ENCODE data around the gene TMBIM1. TPM values are rescaled to one million over a fixed set of nuclear protein-coding genes. Genes with fewer than 3 reads are reported as not detected.

Gene TMBIM1
- total RNA-seq, 1 experiment from 2014 or later: 23.5 TPM

DNA sequence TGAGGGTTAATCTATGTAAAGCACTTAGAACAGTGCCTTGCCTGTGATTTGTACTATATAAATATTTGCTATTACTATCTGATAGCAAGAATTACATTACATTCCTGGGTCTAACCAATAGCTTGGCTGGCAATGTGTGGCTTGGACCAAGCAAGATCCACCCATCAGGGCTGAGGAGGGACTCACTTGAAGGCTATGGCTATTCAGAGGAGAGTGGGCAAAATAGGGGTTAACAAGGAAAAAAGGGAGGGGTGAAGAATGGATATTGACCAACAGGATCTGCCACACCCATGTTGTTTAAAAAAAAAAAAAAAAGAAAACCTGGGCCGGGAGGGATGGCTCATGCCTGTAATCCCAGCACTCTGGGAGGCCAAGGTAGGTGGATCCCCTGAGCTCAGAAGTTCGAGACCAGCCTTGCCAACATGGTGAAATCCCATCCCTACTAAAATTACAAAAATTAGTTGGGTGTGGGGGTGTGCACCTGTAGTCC, 20.0 kb upstream of the TMBIM1 start:
- no peaks in the 10 kb centered on the region for H3K36me3 Mint-ChIP-seq
- H3K9me3 Mint-ChIP-seq: no peaks in the 10 kb centered on the region
- peaks cover 2% of the 10 kb centered on the region for H3K27me3 Mint-ChIP-seq (ENCODE audit: low read depth)
- POLR2A ChIA-PET: interaction anchor here (0.7 kb wide), 1 partner anchor 70 kb away, joined by 3 read pairs; the partner anchor contains the start of gene SLC11A1
- no peak overlapping the region for H3K4me3 Mint-ChIP-seq
- peaks cover 5% of the 10 kb centered on the region for H3K4me1 Mint-ChIP-seq
- ATAC-seq (no peak), DNase-seq (ENCODE audit: low spot score) (no peak)
- CTCF ChIA-PET: interaction anchor here (0.7 kb wide), 2 partner anchors 45 to 144 kb away, joined by 3 read pairs; no protein-coding TSS in a partner anchor
- no peak overlapping the region for H3K27ac Mint-ChIP-seq
- TF ChIP-seq JAZF1 (CRISPR knock-in tag; IDR thresholded peaks at IDR 0.05): no peak
- TF ChIP-seq, protein P1, sequence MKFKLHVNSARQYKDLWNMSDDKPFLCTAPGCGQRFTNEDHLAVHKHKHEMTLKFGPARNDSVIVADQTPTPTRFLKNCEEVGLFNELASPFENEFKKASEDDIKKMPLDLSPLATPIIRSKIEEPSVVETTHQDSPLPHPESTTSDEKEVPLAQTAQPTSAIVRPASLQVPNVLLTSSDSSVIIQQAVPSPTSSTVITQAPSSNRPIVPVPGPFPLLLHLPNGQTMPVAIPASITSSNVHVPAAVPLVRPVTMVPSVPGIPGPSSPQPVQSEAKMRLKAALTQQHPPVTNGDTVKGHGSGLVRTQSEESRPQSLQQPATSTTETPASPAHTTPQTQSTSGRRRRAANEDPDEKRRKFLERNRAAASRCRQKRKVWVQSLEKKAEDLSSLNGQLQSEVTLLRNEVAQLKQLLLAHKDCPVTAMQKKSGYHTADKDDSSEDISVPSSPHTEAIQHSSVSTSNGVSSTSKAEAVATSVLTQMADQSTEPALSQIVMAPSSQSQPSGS (CRISPR knock-in tag; IDR thresholded peaks at IDR 0.05; ENCODE audit: borderline replicate concordance, low read depth): no peak
- TF ChIP-seq CTCF (IDR thresholded peaks at IDR 0.05): no peak
- no peak for TF ChIP-seq RELA (CRISPR knock-in tag; IDR thresholded peaks at IDR 0.05; ENCODE audit: borderline replicate concordance)
- TF ChIP-seq, protein P2, sequence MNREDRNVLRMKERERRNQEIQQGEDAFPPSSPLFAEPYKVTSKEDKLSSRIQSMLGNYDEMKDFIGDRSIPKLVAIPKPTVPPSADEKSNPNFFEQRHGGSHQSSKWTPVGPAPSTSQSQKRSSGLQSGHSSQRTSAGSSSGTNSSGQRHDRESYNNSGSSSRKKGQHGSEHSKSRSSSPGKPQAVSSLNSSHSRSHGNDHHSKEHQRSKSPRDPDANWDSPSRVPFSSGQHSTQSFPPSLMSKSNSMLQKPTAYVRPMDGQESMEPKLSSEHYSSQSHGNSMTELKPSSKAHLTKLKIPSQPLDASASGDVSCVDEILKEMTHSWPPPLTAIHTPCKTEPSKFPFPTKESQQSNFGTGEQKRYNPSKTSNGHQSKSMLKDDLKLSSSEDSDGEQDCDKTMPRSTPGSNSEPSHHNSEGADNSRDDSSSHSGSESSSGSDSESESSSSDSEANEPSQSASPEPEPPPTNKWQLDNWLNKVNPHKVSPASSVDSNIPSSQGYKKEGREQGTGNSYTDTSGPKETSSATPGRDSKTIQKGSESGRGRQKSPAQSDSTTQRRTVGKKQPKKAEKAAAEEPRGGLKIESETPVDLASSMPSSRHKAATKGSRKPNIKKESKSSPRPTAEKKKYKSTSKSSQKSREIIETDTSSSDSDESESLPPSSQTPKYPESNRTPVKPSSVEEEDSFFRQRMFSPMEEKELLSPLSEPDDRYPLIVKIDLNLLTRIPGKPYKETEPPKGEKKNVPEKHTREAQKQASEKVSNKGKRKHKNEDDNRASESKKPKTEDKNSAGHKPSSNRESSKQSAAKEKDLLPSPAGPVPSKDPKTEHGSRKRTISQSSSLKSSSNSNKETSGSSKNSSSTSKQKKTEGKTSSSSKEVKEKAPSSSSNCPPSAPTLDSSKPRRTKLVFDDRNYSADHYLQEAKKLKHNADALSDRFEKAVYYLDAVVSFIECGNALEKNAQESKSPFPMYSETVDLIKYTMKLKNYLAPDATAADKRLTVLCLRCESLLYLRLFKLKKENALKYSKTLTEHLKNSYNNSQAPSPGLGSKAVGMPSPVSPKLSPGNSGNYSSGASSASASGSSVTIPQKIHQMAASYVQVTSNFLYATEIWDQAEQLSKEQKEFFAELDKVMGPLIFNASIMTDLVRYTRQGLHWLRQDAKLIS (CRISPR knock-in tag; IDR thresholded peaks at IDR 0.05; ENCODE audit: borderline replicate concordance): no peak
- no peak for TF ChIP-seq ATF6 (CRISPR knock-in tag; IDR thresholded peaks at IDR 0.05)
- no peak for TF ChIP-seq MAX (CRISPR knock-in tag; IDR thresholded peaks at IDR 0.05)
- TF ChIP-seq ZNF281 (CRISPR knock-in tag; IDR thresholded peaks at IDR 0.05): no peak
- TF ChIP-seq MXD4 (CRISPR knock-in tag; IDR thresholded peaks at IDR 0.05; ENCODE audit: borderline replicate concordance): no peak
- no peak for TF ChIP-seq CDX4 (CRISPR knock-in tag; IDR thresholded peaks at IDR 0.05; ENCODE audit: borderline replicate concordance)
- TF ChIP-seq, protein P3, sequence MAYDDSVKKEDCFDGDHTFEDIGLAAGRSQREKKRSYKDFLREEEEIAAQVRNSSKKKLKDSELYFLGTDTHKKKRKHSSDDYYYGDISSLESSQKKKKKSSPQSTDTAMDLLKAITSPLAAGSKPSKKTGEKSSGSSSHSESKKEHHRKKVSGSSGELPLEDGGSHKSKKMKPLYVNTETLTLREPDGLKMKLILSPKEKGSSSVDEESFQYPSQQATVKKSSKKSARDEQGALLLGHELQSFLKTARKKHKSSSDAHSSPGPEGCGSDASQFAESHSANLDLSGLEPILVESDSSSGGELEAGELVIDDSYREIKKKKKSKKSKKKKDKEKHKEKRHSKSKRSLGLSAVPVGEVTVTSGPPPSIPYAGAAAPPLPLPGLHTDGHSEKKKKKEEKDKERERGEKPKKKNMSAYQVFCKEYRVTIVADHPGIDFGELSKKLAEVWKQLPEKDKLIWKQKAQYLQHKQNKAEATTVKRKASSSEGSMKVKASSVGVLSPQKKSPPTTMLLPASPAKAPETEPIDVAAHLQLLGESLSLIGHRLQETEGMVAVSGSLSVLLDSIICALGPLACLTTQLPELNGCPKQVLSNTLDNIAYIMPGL (CRISPR knock-in tag; IDR thresholded peaks at IDR 0.05): no peak
- TF ChIP-seq ATF1 (CRISPR knock-in tag; IDR thresholded peaks at IDR 0.05): no peak
- no peak for TF ChIP-seq E2F1 (CRISPR knock-in tag; IDR thresholded peaks at IDR 0.05)
- TF ChIP-seq ZNF121 (CRISPR knock-in tag; IDR thresholded peaks at IDR 0.05): no peak
- no peak for TF ChIP-seq OVOL2 (CRISPR knock-in tag; IDR thresholded peaks at IDR 0.05; ENCODE audit: borderline replicate concordance)
- TF ChIP-seq ZNF671 (CRISPR knock-in tag; IDR thresholded peaks at IDR 0.05): no peak
- TF ChIP-seq FOXP4 (CRISPR knock-in tag; IDR thresholded peaks at IDR 0.05): no peak
- TF ChIP-seq ATF3 (CRISPR knock-in tag; conservative IDR thresholded peaks at IDR 0.05): no peak

Data from WTC11 (cell line).